PC-3 (cell line): ENCODE measurements around the gene MARCHF3. TPM values are rescaled to one million over a fixed set of nuclear protein-coding genes. Genes with fewer than 3 reads are reported as not detected.

ENCODE experiments used
- ATAC-seq: fragments of 200-7000 bp; cut with Tn5 transposase; 2 replicates; pipeline ENCODE4 v1.9.1; 2020; ENCODE audit warnings: mild to moderate bottlenecking, moderate library complexity
- BruUV-seq: library from RNA; stranded (reverse); fragments of 400-500 nt; replicated peaks from 2 replicates; lab custom pipeline; 2021; lab: Mats Ljungman, UMichigan
- CTCF ChIA-PET: fragments of 300-600 bp; sonication (Branson Sonifier 250); formaldehyde crosslinking; loops from one replicate; lab custom pipeline; 2022; ENCODE audit warnings: antibody characterized with exemption; lab: Charles Lee
- POLR2A ChIA-PET: fragments of 300-600 bp; sonication (Branson Sonifier 250); formaldehyde crosslinking; loops from one replicate; lab custom pipeline; 2022; ENCODE audit warnings: antibody characterized with exemption; ENCODE audit not compliant: unreplicated experiment; lab: Charles Lee
- DNase-seq: peaks from one replicate; pipeline ENCODE4 v3.0.0-alpha.2; 2015
- H2AFZ ChIP-seq: fragments of 300-600 bp; sonication (generic); 2 replicates; pipeline ENCODE4 v1.6.0; 2016; ENCODE audit warnings: antibody characterized with exemption, low read length
- H3F3A ChIP-seq: fragments of 300-600 bp; sonication (generic); one replicate; pipeline ENCODE4 v1.6.0; 2017; ENCODE audit warnings: antibody characterized with exemption, low read length, control low read depth, mild to moderate bottlenecking; ENCODE audit not compliant: unreplicated experiment
- H3K27ac ChIP-seq: fragments of 300-600 bp; sonication (generic); 2 replicates; pipeline ENCODE4 v1.5.1; 2016; ENCODE audit warnings: mild to moderate bottlenecking, low read length
- H3K27me3 ChIP-seq: fragments of 300-600 bp; sonication (generic); 2 replicates; pipeline ENCODE4 v1.6.1; 2016; ENCODE audit warnings: low read length, mixed read lengths
- H3K36me3 ChIP-seq: fragments of 300-600 bp; sonication (generic); 2 replicates; pipeline ENCODE4 v1.6.1; 2016; ENCODE audit warnings: low read depth, mixed run types, low read length, mixed read lengths
- H3K4me1 ChIP-seq: fragments of 300-600 bp; sonication (generic); 2 replicates; pipeline ENCODE4 v1.5.1; 2016; ENCODE audit warnings: low read length; ENCODE audit not compliant: insufficient read depth
- H3K4me2 ChIP-seq: fragments of 300-600 bp; sonication (generic); 2 replicates; pipeline ENCODE4 v1.6.0; 2016; ENCODE audit warnings: low read length
- H3K4me3 ChIP-seq: fragments of 300-600 bp; sonication (generic); 2 replicates; pipeline ENCODE4 v1.5.1; 2016; ENCODE audit warnings: mild to moderate bottlenecking, low read length, mixed read lengths
- H3K79me2 ChIP-seq: fragments of 300-600 bp; sonication (generic); 2 replicates; pipeline ENCODE4 v1.6.1; 2017; ENCODE audit warnings: low read length, mixed read lengths
- H3K9ac ChIP-seq: fragments of 300-600 bp; sonication (generic); 2 replicates; pipeline ENCODE4 v1.6.0; 2016; ENCODE audit warnings: mild to moderate bottlenecking, low read length
- H3K9me2 ChIP-seq: fragments of 300-600 bp; sonication (generic); replicated peaks from 2 replicates; pipeline ENCODE4 v1.6.1; 2016; ENCODE audit warnings: mixed run types, low read length, mixed read lengths
- H3K9me3 ChIP-seq: fragments of 300-600 bp; sonication (generic); 2 replicates; pipeline ENCODE4 v1.6.1; 2016; ENCODE audit warnings: low read length, mixed read lengths
- H4K20me1 ChIP-seq: fragments of 300-600 bp; sonication (generic); 2 replicates; pipeline ENCODE4 v1.6.1; 2016; ENCODE audit warnings: low read length, mixed read lengths
- EZH2 ChIP-seq: fragments of 300-600 bp; sonication (generic); IDR thresholded peaks from one replicate; pipeline ENCODE4 v1.6.1; 2017; ENCODE audit warnings: antibody characterized with exemption, mild to moderate bottlenecking, low read length; ENCODE audit not compliant: unreplicated experiment
- EZH2phosphoT487 ChIP-seq: fragments of 300-600 bp; sonication (generic); IDR thresholded peaks from 2 replicates; pipeline ENCODE4 v1.6.1; 2018; ENCODE audit warnings: mild to moderate bottlenecking, antibody characterized with exemption, low read length, borderline replicate concordance
- intact Hi-C: fragments of 100-400 bp; cut with micrococcal nuclease; formaldehyde crosslinking; loops from 2 replicates; pipeline ENCODE4 v1.9.0; 2023
- total RNA-seq: library from RNA; depleted of rRNA; stranded (reverse); fragments of >200 nt; gene quantifications from 2 replicates; pipeline ENCODE4 v1.2.3, GENCODE V29; 2014
- TF ChIP-seq, protein P1 (sequence below): fragments of 300-600 bp; sonication (generic); conservative IDR thresholded peaks from 2 replicates; pipeline ENCODE4 v1.5.1; 2017; ENCODE audit warnings: antibody characterized with exemption, low read depth, mild to moderate bottlenecking, low read length

MARCHF3 gene
- total RNA-seq, 1 experiment from 2014 or later: 2.5 TPM

DNA sequence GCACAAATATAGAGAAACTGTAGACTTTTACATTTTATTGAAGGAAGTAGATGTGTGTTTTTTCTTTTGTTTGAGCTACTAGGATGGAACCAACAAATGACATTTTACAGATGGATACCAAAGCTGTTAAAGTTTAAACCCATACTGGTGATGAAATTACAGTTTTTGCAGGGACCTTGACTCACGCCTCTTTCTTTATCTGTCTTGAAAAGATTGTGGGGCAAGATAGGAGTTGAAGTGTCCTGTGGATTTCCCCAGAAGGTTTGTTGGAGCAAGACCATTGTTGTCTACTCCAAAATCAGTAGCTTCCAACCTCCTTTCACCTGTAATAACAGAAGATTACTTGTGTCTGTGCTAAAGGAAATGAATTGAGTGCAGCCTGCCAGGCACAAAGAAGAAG, 47.0 kb upstream of the MARCHF3 start:
- Histone ChIP-seq H2AFZ (no peak overlapping the region), H3K9me2 (no peaks in the 10 kb centered on the region), H3F3A (no peaks in the 10 kb centered on the region), H3K36me3 (no peaks in the 10 kb centered on the region), H4K20me1 (no peaks in the 10 kb centered on the region), H3K27ac (no peak overlapping the region), H3K4me2 (no peak overlapping the region), H3K27me3 (peaks cover 7% of the 10 kb centered on the region; the same call in 1 of the 2 replicates), H3K9ac (no peak overlapping the region), H3K4me3 (no peak overlapping the region), H3K79me2 (no peaks in the 10 kb centered on the region), H3K9me3 (no peaks in the 10 kb centered on the region), H3K4me1 (no peaks in the 10 kb centered on the region; the same call in 1 of the 2 replicates)
- no peak for ATAC-seq
- TF ChIP-seq EZH2phosphoT487 (no peak), EZH2 (no peak)
- TF ChIP-seq, protein P1, sequence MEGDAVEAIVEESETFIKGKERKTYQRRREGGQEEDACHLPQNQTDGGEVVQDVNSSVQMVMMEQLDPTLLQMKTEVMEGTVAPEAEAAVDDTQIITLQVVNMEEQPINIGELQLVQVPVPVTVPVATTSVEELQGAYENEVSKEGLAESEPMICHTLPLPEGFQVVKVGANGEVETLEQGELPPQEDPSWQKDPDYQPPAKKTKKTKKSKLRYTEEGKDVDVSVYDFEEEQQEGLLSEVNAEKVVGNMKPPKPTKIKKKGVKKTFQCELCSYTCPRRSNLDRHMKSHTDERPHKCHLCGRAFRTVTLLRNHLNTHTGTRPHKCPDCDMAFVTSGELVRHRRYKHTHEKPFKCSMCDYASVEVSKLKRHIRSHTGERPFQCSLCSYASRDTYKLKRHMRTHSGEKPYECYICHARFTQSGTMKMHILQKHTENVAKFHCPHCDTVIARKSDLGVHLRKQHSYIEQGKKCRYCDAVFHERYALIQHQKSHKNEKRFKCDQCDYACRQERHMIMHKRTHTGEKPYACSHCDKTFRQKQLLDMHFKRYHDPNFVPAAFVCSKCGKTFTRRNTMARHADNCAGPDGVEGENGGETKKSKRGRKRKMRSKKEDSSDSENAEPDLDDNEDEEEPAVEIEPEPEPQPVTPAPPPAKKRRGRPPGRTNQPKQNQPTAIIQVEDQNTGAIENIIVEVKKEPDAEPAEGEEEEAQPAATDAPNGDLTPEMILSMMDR: no peak
- no peak for DNase-seq
- intact Hi-C loops: no loop called here
- POLR2A ChIA-PET: no interaction called here
- CTCF ChIA-PET: no interaction called here
- BruUV-seq: no TSS peak

DNA sequence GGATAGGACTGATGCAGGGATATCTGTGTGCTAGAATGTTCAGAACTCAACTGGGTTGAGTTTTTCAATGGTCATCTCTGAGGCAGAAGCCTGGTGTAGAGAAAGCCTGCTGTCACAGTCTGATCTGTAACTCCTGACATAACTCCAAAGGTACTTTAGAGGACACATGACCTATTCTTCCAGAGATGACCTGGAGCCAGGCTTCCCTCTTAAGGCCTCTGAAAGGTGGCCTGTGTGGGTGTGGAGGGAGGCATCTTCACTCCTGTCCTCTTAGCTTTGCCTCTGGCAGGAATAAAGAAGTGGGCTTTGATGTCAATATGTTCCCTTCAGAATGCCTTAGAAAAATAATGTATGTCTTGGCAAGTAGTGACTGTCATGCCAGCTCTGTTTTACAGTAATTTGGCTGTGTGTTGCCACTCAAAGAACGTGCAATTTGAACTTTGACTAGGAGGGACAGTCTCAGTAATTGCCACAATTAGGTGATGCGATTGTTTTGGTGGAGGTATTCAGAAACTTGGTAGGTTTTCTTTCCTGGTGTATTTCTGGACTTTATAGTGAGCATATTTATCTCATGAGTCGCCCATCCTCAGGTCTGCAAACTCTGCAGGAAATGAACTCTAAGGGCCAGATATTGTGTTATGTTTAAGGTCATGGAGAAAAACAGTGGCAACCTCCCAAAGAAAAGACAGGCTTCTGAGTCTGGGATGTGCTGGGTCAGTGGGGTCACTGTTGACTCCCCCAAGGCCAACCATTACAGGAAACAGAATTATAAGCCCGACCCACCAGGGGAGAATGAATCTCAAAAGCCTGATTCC, 46.2 kb upstream of the MARCHF3 start:
- H3K4me1 ChIP-seq: no peaks in the 10 kb centered on the region; the same call in 1 of the 2 replicates
- no peaks in the 10 kb centered on the region; the same call in 1 of the 2 replicates for H3K27me3 ChIP-seq
- H3K9ac ChIP-seq: no peak overlapping the region
- no peaks in the 10 kb centered on the region for H3K9me2 ChIP-seq
- no peaks in the 10 kb centered on the region for H3K36me3 ChIP-seq
- intact Hi-C loops: no loop called here
- no peak overlapping the region for H3K27ac ChIP-seq
- no peaks in the 10 kb centered on the region for H4K20me1 ChIP-seq
- ChIA-PET CTCF (interaction anchor here (0.6 kb wide), 1 partner anchor 39 kb away, joined by 3 read pairs; no protein-coding TSS in a partner anchor), POLR2A (no interaction called here)
- H3K79me2 ChIP-seq: no peaks in the 10 kb centered on the region
- H2AFZ ChIP-seq: no peak overlapping the region
- H3K4me2 ChIP-seq: no peak overlapping the region
- BruUV-seq: no TSS peak
- no peaks in the 10 kb centered on the region for H3F3A ChIP-seq
- peak; percentile 34 for ATAC-seq
- peak; percentile 15 for DNase-seq
- TF ChIP-seq, protein P1: no peak
- no peak for TF ChIP-seq EZH2phosphoT487
- no peak for TF ChIP-seq EZH2
- H3K9me3 ChIP-seq: no peaks in the 10 kb centered on the region
- no peak overlapping the region for H3K4me3 ChIP-seq

DNA sequence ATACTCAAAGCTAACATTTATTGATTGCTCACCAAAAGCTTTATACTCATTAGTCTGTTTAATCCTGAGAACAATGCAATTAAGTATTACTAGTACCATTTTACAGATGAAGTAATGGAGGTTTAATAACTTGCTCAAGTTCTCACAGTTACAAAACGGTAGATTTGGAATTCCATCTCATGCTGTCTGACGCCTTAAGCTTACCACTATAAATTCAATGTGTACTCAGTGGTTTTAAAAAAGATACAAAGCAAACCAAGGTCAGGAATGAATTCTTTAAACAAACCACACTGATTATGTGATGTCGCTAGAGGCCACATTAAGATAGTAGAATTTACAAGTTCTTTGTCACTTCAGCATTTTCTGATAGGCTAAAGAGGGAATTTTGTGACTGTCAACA, 44.1 kb upstream of the MARCHF3 start:
- Histone ChIP-seq H2AFZ (no peak overlapping the region), H4K20me1 (no peaks in the 10 kb centered on the region), H3K4me2 (no peak overlapping the region), H3K9ac (no peak overlapping the region), H3K27me3 (no peaks in the 10 kb centered on the region), H3K79me2 (no peaks in the 10 kb centered on the region), H3K9me2 (no peaks in the 10 kb centered on the region), H3K27ac (no peak overlapping the region), H3K4me3 (no peak overlapping the region), H3F3A (no peaks in the 10 kb centered on the region), H3K4me1 (no peaks in the 10 kb centered on the region; the same call in 1 of the 2 replicates), H3K36me3 (no peaks in the 10 kb centered on the region), H3K9me3 (no peaks in the 10 kb centered on the region)
- ChIA-PET CTCF (no interaction called here), POLR2A (no interaction called here)
- no peak for TF ChIP-seq EZH2phosphoT487
- TF ChIP-seq, protein P1: no peak
- no peak for TF ChIP-seq EZH2
- intact Hi-C loops: no loop called here
- ATAC-seq (no peak), DNase-seq (no peak)
- BruUV-seq: no TSS peak
